ENCODE results near the gene SERINC2.

DNA sequence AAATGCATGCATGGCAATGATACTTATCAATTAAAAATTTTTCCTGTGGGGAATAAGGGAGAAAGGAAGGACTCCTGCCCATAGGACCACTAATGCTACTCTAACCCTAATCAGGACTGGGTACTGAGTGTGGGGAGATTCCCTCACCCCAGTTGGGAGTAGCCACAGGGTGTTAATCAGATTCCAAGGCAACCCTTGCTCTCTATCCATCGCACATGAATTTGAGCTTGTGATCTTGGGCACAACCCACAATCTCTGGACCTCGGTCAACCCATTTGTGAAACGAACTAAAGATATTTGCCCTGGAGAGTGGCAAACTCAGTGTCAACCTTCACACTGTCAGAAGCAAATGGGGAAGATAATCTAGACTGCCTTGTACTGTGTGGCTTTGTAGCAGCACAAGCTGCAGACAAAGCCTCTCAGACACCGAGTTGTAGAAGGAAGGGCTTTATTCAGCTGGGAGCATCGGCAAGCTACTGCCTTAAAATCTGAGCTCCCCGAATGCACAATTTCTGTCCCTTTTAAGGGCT lies 69.5 kb downstream of the SERINC2 start:
- TF ChIP-seq CHD2 (IDR thresholded peaks at IDR 0.05; ENCODE audit: low read depth, low read length) (no peak), SREBF2 (CRISPR knock-in tag; IDR thresholded peaks at IDR 0.05) (no peak), ZNF23 (CRISPR knock-in tag; IDR thresholded peaks at IDR 0.05) (no peak), NFIC (IDR thresholded peaks at IDR 0.05) (no peak), ZNF274 (IDR thresholded peaks at IDR 0.05; ENCODE audit: borderline replicate concordance, low read depth, low read length) (no peak), HCFC1 (IDR thresholded peaks at IDR 0.05; ENCODE audit: low read depth, low read length) (no peak)
- TF ChIP-seq, protein P1, sequence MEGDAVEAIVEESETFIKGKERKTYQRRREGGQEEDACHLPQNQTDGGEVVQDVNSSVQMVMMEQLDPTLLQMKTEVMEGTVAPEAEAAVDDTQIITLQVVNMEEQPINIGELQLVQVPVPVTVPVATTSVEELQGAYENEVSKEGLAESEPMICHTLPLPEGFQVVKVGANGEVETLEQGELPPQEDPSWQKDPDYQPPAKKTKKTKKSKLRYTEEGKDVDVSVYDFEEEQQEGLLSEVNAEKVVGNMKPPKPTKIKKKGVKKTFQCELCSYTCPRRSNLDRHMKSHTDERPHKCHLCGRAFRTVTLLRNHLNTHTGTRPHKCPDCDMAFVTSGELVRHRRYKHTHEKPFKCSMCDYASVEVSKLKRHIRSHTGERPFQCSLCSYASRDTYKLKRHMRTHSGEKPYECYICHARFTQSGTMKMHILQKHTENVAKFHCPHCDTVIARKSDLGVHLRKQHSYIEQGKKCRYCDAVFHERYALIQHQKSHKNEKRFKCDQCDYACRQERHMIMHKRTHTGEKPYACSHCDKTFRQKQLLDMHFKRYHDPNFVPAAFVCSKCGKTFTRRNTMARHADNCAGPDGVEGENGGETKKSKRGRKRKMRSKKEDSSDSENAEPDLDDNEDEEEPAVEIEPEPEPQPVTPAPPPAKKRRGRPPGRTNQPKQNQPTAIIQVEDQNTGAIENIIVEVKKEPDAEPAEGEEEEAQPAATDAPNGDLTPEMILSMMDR (IDR thresholded peaks at IDR 0.05 in 2 of 3, conservative IDR thresholded peaks at IDR 0.05 in 1 of 3; ENCODE audit: insufficient read depth in 2 of 3, low read depth in 1 of 3, low read length in 3 of 3) = no peak

Data from K562 (cell line).